ENCODE data around the gene SCAMP1.
"Not testable (repeated sequence)": the region's sequence is repeated elsewhere in the genome, so short reads cannot be mapped to it uniquely, and the experiment has no call there.

SCAMP1 gene

GRCh38 chr5:78361631-78361993 lies 1.2 kb downstream of the SCAMP1 start:
- DNase-seq (ENCODE audit: low read depth) = no peak

- no peak for DNase-seq (ENCODE audit: low read depth)
These were observed 1.8 kb downstream of the SCAMP1 start for GRCh38 chr5:78362220-78362619.

- no peak for DNase-seq (ENCODE audit: low read depth)
These were observed 3.6 kb downstream of the SCAMP1 start for GRCh38 chr5:78364005-78364404.

DNA sequence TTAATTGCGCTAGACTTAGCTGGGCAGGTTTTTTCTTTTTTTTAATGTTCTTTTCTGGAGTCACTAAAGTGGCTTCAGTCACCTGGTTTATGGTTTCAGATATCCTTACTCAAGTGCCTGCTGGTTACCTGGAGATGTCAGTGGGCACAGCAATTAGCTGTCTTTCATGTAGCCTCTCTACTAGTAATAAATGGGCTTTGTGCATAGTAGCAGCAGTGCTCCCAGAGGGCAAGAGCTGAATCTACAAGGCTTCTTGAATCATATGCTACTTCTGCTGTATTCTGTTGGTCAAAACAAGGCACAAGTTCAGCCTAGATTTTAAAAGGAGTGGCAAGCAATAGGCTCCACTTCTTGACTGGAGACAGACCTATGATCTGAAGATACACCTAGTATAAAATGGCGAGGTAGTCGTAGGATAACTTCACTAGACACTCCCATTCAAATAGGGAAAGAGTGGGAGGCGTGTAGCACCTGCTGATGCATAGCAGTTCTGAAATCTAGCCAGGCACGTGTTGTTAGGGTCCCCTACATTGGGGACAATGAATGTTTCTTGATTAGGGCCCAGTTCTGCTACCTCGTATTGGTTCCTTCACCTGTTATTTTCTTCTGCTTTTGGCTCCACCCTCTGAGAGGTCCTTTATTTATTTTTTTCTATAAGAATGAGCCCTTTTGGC lies 7.0 kb downstream of the SCAMP1 start:
- DNase-seq (ENCODE audit: low read depth) = no peak

- DNase-seq (ENCODE audit: low read depth) = no peak
These were observed 9.3 kb downstream of the SCAMP1 start for GRCh38 chr5:78369680-78370079.

- DNase-seq (ENCODE audit: low read depth) = no peak
These were observed 12.8 kb downstream of the SCAMP1 start for GRCh38 chr5:78373231-78373630.

GRCh38 chr5:78376315-78376714 lies 15.9 kb downstream of the SCAMP1 start:
- no peak for DNase-seq (ENCODE audit: low read depth)

GRCh38 chr5:78377056-78377717 lies 16.8 kb downstream of the SCAMP1 start:
- no peak for DNase-seq (ENCODE audit: low read depth)

DNA sequence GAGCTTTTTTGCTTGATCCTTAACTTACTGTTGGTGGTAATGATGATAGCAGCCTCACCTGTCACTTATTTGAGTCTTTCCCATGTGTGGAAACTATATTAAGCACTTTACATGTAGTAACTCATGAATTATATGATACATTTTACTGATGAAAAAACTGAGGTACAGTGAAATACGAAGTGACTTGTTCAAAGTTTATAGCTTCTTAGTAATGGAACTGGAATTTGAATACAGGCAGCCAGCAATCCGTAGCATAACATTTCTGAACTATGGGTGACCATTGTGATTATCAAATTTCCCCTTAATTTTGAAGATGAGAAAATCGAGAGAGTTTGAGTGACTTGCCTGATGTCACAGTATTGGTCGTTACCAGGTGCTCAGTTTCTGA lies 17.3 kb downstream of the SCAMP1 start:
- no peak for DNase-seq (ENCODE audit: low read depth)

GRCh38 chr5:78387468-78388153 lies 27.2 kb downstream of the SCAMP1 start:
- no peak for DNase-seq (ENCODE audit: low read depth)

GRCh38 chr5:78391357-78391756 lies 30.9 kb downstream of the SCAMP1 start:
- DNase-seq (ENCODE audit: low read depth) = not testable (repeated sequence)

DNA sequence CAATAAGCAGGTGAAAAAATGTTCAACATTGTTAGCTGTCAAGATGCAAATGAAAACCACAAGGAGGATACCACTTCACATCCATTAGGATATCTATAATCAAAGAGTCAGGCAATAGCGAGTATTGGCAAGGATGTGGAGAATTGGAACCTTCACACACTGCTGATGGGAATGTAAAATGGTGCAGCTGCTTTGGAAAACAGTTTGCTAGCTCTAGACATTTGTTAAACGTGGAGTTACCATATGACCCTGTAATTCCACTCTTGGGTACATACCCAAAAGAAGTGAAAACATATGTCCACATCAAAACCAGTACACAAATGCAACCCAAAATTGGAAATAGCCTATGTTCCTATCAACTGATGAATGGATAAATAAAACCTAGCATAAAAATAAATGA lies 37.4 kb downstream of the SCAMP1 start:
- no peak for DNase-seq (ENCODE audit: low read depth)

GRCh38 chr5:78399116-78399515 lies 38.7 kb downstream of the SCAMP1 start:
- DNase-seq (ENCODE audit: low read depth) = no peak

GRCh38 chr5:78404682-78405293 lies 44.4 kb downstream of the SCAMP1 start:
- no peak for DNase-seq (ENCODE audit: low read depth)

GRCh38 chr5:78405829-78406750 lies 45.7 kb downstream of the SCAMP1 start:
- no peak for DNase-seq (ENCODE audit: low read depth)

- no peak for DNase-seq (ENCODE audit: low read depth)
These were observed 47.0 kb downstream of the SCAMP1 start for GRCh38 chr5:78407458-78407857.

GRCh38 chr5:78411586-78411985 lies 51.2 kb downstream of the SCAMP1 start:
- DNase-seq (ENCODE audit: low read depth) = no peak

- no peak for DNase-seq (ENCODE audit: low read depth)
These were observed 56.4 kb downstream of the SCAMP1 start for GRCh38 chr5:78416677-78417425.

DNA sequence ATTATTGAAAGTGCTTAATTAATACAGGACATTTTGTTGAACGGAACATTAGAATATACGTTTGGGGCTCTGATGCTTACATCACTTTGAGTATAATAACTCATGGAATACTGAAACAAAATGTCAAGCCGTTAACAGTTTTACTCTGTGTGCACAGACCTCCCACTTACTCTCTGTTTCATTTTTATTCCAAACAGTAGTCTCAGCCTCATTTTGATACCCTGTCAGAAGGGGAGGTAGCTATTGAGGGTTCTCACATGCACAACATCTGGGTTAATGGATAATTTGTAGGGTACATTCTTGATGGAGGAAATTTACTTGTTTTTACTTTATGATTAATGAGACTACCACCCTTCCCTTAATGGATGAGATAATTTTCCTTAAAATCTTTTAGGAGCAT lies 59.0 kb downstream of the SCAMP1 start:
- no peak for DNase-seq (ENCODE audit: low read depth)

DNA sequence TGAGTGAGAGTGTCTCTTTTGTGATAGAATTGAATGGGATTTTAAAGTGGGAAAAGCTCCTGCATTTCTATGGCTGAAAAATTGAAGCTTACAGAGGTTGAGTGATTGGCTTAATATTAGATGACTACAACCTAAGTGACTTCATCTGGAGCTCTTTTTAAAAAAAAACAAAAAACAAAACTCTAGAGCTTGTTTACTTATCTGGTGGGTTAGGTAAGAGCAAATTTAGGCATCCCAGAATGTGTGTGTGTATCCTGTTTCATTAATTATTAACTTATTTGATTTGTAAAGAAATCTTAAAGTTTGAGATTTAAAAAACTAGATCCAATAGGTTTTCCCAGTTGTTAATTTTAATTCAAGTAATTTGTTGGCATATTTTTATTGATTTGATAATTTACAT lies 60.1 kb downstream of the SCAMP1 start:
- no peak for DNase-seq (ENCODE audit: low read depth)

DNA sequence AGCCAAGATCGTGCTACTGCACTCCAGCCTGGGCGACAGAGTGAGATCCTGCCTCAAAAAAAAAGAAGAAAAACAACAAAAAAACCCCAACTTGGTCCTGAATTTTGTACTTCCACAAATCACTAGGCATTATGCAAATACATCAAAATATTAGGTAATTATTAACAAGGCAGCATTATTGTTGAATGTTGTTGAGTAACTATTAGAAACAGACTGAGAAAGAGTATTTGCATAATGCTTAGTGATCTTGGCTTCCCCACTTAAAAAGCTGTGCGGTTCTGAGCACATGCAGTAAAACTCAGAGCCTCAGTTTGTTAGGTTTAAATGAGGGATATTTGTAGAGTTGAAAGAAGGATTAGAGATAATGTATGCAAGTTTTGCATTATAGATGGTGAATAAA lies 64.2 kb downstream of the SCAMP1 start:
- no peak for DNase-seq (ENCODE audit: low read depth)

Data from stimulated activated CD8-positive, alpha-beta memory T cell treated with anti-CD3 and anti-CD28 coated beads, Interleukin-7, amount 100 ng/mL, for 24 hours (primary cell).